ENCODE results near the gene NUTM2D.
"Not testable (repeated sequence)": the region's sequence is repeated elsewhere in the genome, so short reads cannot be mapped to it uniquely, and the experiment has no call there.

NUTM2D gene, protein sequence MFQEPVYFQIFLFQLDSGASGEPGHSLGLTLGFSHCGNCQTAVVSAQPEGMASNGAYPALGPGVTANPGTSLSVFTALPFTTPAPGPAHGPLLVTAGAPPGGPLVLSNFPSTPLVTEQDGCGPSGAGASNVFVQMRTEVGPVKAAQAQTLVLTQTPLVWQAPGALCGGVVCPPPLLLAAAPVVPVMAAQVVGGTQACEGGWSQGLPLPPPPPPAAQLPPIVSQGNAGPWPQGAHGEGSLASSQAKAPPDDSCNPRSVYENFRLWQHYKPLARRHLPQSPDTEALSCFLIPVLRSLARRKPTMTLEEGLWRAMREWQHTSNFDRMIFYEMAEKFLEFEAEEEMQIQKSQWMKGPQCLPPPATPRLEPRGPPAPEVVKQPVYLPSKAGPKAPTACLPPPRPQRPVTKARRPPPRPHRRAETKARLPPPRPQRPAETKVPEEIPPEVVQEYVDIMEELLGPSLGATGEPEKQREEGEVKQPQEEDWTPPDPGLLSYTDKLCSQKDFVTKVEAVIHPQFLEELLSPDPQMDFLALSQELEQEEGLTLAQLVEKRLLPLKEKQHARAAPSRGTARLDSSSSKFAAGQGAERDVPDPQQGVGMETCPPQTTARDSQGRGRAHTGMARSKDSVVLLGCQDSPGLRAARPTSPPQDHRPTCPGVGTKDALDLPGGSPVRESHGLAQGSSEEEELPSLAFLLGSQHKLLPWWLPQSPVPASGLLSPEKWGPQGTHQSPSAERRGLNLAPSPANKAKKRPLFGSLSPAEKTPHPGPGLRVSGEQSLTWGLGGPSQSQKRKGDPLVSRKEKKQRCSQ

DNA sequence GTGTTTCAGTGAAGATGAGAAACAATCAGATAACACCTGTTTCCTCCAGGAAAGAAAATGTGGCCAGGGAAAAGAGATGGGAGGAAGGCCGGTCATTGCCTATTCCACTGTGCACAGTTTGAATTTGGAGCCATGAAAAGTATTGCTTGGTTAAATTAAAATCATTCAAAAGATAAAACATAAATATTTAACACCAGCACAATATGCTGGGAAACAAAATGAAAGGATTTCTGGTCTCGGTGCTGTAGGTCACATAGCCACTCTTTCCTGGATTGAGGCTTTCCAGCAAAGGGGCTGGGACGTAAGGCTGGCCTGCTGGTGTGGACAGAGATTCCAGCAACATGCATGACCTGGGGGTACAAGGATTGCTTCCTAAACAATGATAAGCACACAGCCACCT is at the start of gene NUTM2D:
NUTM2D (plus strand) TSS at position 301 of the 400 bp plus-strand sequence. CDS start 522 bp downstream, outside the sequence.
- not testable (repeated sequence) for DNase-seq

DNA sequence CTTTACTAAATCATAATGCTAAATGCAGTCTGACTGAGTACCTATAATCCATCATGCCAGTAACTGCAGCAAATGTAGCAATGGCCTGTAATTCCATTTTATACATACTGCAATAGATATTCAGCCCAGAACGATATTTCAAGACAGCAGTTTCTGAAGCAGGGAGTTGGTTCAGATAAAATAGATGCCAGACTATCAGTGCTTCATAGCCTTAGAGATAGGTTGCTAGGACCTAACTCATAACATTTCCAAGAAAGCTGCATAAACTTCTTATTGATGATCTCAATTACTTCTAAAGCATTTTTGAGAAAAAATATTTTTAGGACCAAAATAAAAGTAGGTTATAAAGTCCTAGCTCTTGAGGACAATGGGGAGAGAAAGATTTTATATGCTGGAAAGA is 48.8 kb upstream of the NUTM2D start:
- DNase-seq, result not testable (repeated sequence)

DNA sequence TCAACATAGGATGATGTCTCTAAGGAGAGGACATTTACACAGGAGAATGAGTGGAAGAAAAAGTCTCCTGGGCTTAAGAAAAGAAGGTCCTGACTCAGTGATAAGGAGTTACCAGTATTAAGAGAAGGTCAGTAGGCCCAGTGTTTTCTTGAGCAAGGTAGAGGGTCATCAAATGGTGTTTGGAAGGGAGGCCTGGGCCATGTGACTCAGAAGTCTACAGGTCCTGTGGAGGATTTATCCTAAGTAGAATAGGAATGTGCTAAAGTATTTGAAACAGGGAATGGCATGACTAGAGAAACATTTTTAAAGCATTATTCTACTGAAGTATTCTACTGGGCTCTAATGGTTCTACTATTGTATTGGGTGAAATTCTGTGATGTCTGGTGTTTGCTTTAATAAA is 47.9 kb upstream of the NUTM2D start:
- not testable (repeated sequence) for DNase-seq

DNA sequence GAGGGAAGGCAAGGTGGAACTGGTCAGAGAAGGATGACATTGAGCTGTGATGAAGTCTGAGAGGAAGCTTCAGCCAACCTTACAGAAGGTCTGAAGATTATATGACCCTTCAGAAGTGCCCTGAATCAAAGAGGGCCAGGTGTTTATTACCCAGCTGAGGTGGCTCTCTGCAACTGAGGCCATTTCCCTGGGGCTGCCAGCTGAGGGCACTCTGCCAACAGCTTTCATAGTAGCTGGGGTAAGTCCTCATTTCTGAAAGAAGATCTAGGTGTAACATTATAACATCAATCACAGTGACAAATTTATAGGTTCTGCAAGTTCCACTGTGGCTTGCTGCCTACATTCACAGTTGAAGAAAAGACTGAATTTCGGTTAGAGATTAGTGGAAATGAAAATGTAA is 46.0 kb upstream of the NUTM2D start:
- DNase-seq, result not testable (repeated sequence)

DNA sequence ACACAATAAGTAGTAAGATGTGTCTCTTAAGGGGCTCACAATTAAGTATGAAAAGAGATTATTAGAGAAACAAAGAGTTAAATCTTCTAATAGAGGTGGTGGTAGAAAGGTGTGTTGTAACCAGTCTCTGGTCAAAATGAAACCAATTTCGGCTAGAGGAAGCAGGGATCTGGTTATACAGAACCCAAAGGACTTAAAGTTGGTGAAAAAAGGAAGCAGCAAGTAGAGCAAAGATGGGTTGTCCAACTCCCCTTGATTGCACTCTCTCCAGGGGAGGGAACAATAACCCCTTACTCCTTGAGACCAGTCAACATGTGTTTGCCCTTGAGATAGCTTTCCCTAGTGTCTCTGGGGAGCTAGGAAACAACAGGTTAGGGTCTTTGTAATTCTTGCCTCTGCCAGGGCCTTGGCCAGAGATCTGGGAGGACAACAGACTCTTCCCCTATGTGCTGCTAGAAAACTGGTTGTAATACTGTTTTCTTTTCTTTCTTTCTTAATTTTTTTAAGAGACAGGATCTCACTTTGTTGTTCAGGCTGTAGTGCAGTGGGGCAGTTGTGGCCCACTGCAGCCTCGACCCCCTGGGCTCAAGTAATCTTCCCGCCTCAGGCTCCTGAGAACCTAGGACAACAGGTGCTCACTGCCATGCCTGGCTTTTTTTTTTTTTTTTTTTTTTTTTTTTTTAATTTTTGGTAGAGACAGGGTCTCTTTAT is 43.7 kb upstream of the NUTM2D start:
- not testable (repeated sequence) for DNase-seq

DNA sequence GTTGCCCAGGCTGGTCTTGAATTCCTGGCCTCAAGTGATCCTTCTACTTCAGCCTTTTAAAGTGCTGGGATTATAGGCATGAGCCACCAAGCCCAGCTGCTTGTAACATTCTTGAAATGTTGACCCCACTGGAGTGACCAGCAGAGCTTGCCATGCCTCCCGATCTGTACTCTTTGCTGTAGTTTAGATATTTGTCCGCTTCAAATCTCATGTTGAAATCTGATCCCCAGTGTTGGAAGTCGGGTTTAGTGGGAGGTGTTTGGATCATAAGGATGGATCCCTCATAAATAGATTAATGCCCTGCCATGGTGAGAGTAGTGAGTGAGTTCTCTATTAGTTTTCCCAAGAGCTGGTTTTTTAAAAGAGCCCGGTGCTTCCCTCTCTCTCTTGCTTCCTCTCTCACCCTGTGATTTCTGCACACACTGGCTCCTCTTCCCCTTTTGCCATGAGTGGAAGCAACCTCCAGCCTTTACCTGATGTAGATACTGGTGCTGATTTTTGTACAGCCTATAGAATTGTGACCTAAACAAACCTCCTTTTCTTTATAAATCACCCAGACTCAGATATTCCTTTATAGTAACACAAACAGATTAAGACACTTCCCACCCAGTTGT is 43.1 kb upstream of the NUTM2D start:
- DNase-seq, result not testable (repeated sequence)

DNA sequence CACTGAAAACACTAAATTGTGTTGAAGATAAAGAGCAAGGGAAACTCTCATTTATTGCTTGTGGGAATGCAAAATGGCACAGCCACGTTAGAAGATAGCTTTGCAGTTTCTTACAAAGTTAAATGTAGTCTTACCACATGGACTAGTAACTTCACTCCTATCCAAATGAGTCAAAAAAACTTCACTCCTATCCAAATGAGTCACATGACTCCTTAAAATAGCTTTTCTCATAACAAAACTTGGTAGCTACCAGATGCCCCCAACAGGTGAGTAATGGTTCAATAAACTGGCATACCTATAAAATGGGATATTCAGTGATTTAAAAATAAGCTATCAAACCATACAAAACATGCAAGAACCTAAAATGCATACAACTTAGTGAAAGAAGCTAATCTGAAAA is 36.0 kb upstream of the NUTM2D start:
- not testable (repeated sequence) for DNase-seq

DNA sequence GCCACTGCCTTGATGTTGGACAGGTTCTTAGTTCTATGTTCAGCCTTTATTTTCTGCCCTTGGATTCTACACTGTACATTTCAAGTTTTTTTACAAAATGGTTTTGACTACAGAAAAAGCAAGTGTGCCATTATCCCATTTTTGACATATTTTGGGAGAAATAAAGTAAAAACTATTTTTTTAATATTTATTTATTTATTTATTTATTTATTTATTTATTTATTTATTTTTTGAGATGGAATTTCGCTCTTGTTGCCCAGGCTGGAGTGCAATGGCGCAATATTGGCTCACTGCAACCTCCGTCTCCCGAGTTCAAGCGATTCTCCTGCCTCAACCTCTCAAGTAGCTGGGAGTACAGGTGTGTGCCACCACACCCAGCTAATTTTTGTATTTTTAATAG is 33.0 kb upstream of the NUTM2D start:
- not testable (repeated sequence) for DNase-seq

DNA sequence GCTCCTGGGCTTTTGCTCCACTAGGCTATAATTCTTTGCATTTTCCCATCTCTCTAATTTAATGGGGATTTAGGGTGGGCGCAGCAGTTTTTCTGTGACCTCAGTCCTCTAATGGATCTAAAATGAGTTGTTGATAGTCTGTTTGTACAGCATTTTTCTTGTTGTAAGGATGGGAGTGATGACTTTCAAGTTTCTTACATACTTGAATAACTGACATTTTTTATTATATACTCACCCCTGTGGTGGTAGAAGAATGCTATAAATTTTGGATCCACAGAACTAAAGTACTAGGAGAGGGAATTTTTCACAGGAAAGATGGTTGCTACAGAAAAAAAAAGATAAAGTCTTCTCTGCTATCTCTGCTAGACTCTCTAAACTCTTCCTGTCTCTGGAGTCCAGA is 29.6 kb upstream of the NUTM2D start:
- DNase-seq, result not testable (repeated sequence)

DNA sequence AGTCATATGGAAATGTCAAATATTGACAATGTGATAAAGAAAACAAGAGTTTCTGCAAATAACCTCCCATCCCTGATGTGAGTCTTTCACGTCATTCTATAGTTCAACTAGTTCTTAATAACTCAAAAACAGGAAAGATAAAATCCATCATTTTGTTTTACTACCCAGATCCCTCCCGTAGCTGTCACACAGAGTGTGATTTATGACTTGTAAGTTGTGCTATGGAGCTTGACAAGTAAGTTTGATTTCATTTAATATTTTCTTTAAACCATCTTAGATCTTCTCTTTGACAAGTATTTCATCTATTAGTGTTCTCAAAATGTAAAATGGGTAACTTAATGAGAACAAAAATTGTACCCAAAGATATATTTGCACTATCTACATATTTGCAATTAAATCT is 28.4 kb upstream of the NUTM2D start:
- DNase-seq, result not testable (repeated sequence)

DNA sequence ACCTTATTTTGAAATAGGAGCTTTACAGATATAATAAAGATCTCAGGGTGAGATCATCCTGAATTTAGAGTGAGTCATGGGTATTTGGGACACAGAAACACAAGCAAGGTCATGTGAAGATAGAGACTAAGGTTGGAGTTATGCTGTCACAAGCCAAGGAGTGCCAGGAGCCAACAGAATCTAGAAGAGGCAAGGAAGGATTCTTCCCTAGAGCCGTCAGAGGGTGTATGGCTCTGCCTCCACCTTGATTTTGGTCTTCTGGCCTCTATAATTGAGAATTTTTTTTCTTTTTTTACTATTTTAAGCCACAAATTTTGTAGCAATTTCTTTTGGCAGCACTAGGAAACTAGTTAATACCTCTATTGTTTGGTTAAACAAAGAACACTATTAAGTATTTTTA is 24.9 kb upstream of the NUTM2D start:
- DNase-seq, result not testable (repeated sequence)

DNA sequence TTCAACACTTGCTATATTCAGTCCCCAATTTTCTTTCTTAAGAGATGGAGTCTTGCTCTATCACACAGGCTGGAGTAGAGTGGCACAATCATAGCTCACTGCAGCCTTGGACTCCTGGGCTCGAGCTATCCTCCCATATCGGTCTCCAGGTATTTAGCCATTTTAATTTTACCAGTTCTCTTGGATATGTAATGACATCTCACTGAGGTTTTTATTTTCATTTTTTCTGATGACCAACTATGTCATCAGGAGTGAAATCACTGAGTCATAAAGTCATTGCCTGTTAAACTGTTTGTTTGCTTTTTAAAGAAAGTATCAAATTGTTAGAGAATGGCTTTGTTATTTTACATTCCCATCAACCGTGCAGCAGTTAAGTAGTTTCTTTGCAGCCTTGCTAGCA is 17.1 kb upstream of the NUTM2D start:
- not testable (repeated sequence) for DNase-seq

DNA sequence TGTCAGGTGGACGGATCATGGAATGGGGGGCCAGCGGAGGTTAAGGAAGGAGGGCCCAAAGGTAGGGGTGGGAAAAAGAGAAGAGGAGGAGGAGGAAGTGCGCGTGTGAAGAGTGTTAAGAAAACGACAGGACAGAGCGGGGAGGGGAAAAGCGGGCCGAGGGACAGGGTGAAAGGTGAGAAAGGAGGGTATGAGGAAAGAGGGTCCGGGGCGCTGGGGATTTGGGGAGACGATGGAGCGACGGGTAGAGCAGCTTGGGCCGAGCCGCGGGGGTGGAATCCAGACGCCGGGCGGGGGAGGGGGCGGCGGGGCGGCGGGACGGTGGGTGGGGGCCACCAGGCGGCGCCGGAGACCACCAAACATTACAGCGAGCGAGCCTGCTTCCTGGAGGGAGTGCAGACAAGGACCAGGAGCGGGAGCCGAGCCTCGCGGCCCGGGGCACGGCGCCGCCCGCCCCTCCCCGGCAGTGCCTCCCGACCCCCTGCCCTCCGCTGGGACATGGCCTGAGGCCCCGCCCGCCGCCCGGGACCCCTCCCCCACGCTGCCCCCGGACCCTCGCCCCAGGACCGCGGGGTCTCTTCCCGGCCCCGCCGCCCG is 15.9 kb upstream of the NUTM2D start:
- not testable (repeated sequence) for DNase-seq

DNA sequence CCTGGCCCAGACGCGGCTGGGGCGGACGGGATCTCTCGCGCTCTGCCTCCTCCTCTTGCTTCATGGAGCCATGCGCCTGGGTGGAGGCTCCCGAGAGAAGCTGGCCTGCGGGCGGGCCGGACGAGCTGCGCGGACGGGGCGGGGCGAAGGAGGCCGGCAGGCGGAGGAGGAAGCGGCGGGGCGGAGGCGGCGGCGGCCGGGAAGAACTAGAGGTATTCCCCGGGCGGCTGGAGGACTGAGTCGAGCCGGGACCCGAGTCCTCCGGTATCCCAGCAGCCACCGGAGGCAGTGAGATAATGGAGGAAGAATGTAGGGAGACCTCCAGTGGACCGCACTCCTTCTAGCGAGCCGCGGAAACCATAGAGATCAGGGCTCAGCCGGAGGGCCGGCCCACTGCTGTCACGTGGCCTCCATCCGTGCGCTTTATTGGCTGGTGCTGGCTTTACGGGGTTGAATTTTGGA is 15.3 kb upstream of the NUTM2D start:
- peak; percentile 80 for DNase-seq

DNA sequence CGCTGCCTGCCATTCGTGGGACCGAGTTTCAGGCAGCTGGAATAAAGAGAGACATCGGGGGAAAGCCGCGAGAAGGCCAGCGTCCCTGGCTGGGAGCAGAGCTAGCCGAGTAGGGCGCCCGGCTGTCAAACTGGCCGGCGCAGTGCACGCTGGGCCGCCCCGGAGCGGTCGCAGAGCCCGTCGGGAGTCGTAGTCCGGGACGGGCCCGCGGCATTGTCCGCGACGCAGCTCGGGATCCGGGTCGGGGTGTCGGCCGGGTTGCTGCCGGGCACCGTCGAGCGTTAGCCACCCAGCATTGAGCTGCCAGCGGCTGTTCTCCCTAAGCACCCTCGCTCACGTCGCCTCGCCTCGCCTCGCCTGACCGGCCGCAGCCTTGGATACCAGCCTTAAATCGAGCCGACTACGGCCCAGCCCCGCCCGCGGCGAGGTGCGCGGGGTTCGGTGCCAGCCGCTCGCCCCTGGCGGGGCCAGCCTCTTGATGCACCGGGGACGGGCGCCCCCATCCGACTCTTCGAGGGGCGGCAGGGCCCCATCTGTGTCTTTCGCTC is 14.8 kb upstream of the NUTM2D start:
- peak; percentile 86 for DNase-seq

DNA sequence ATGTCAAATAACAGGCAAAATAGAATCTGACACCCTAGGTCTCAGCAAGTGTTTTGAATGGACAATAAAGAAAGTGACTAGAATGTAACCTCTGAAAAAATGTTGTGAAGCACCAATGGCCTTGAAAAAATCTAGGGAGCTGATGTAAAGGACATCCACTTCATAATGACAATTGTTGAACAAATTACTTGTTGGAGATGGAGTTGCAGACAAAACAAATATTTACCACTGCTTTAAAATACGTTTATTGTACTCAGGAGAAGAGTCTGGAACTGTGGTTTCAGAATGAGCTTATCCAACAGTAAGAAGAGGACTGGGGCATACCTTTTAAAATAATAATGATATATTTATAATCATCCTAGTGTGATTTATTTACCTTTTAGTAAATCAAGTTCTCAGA is 11.8 kb upstream of the NUTM2D start:
- DNase-seq, result not testable (repeated sequence)

DNA sequence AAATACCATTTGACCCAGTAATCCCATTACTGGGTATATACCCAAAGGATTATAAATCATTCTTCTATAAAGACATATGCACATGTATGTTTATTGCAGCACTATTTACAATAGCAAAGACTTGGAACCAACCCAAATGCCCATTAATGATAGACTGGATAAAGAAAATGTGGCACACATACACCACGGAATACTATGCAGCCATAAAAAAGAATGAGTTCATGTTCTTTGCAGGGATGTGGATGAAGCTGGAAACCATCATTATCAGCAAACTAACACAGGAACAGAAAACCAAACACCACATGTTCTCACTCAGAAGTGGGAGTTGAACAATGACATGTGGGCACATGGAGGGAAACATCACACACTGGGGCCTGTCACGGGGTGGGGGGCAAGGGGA is 7.4 kb upstream of the NUTM2D start:
- DNase-seq, result not testable (repeated sequence)

DNA sequence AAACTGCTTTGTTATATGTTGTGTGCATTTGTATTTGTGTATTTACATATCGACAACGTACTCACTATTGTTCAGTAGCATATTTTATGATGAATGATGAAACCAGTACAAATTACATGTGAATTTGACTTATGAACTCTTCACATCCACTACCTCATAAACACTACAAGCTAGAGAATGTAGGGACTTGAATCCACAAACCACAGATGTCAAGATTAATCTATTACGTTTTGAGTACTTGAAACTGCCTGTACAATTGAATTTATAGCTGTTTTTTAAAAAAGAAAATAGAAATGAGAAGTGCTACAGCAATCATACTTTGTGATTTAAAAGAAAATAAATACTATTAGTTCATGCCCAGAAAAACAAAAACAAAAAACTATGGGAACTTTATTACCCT is 4.7 kb upstream of the NUTM2D start:
- DNase-seq, result not testable (repeated sequence)

DNA sequence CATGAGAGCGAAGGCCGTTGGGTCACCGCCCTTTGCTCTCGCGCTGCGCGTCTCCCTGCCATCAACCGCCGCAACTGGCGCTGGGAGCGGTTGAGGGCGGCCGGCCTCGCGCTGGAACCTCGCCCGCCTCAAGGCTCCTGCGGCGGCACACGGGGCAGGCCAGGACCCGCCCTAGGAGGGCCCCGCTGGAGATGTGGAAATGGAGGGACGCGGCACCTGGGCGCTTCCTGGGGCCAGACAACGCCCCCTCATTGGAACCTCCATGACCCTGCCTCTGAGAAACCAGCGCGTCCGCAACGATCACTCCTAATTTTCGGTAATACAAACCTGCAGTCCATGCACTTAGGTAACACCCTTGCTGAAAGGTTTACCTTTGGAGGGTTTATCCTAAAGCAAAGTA is 2.4 kb upstream of the NUTM2D start:
- DNase-seq, result not testable (repeated sequence)

DNA sequence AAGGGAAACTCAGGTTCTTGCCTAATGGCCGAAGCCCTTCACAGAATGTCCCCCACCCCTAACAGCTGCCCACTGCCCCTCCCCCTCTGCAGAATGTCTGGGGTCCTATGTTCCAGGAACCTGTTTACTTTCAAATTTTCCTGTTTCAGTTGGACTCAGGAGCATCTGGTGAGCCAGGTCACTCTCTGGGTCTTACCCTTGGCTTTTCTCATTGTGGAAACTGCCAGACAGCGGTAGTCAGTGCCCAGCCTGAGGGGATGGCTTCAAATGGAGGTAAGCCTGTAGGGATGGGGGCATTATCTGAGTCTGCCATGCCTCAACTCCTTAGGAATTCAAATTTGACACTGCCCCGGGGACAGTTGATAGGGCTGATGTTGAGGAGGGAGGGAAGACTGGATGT is 615 bp downstream of the NUTM2D start:
- not testable (repeated sequence) for DNase-seq

DNA sequence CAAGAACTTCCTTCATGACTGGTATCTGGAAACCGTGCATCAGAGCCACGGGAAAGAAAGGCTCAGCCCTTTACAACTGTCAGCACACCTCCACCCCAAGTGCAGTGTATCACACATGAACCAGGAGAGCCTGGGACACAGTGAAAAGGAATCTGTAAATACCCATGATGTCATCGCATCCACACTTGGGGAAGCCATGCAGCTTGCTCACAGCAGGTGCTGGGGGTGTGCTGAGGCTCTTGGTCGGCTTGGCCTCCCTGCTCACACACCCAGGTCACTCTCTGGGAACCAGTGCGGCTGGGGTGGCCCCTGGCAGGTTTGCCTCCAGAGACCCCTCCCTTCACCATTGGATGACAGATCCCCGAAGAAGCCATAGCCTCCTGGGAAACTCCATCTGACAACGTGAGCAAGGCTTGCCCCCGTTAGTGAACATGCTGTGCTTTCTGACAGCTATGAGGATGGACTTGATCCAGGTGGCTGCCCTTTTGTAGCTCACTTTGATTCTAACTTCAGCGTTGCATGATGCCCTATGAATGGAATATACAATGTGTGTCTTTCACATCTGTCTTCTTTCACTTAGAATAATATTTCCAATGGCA is 12.1 kb downstream of the NUTM2D start:
- DNase-seq, result not testable (repeated sequence)
